ENCODE measurements around the gene GPR176.
"Not testable (repeated sequence)": the region's sequence is repeated elsewhere in the genome, so short reads cannot be mapped to it uniquely, and the experiment has no call there.

Gene GPR176

GRCh38 chr15:39835550-39835949, 84.5 kb downstream of the GPR176 start:
- H3K4me1 Mint-ChIP-seq = no peaks in the 10 kb centered on the region
- H3K27me3 Mint-ChIP-seq = peaks cover 83% of the 10 kb centered on the region
- no peak overlapping the region for H3K4me3 Mint-ChIP-seq
- DNase-seq (ENCODE audit: low spot score in 2 of 2) (no peak), ATAC-seq (replicated peaks; ENCODE audit: extremely low read depth, poor library complexity, severe bottlenecking) (no peak)
- H3K36me3 Mint-ChIP-seq (ENCODE audit: insufficient read depth) = peaks cover 1% of the 10 kb centered on the region
- no peaks in the 10 kb centered on the region for H3K9me3 Mint-ChIP-seq
- no peak overlapping the region for H3K27ac Mint-ChIP-seq (ENCODE audit: low read depth)

GRCh38 chr15:39834256-39834655, 85.8 kb downstream of the GPR176 start:
- no peaks in the 10 kb centered on the region for H3K4me1 Mint-ChIP-seq
- DNase-seq (ENCODE audit: low spot score in 2 of 2) (no peak), ATAC-seq (replicated peaks; ENCODE audit: extremely low read depth, poor library complexity, severe bottlenecking) (no peak)
- H3K9me3 Mint-ChIP-seq = no peaks in the 10 kb centered on the region
- H3K27me3 Mint-ChIP-seq = peaks cover 73% of the 10 kb centered on the region
- no peak overlapping the region for H3K27ac Mint-ChIP-seq (ENCODE audit: low read depth)
- peaks cover 1% of the 10 kb centered on the region for H3K36me3 Mint-ChIP-seq (ENCODE audit: insufficient read depth)
- no peak overlapping the region for H3K4me3 Mint-ChIP-seq

- Mint-ChIP-seq H3K9me3 (no peaks in the 10 kb centered on the region), H3K27ac (ENCODE audit: low read depth) (no peak overlapping the region), H3K4me1 (no peaks in the 10 kb centered on the region), H3K27me3 (peaks cover 73% of the 10 kb centered on the region), H3K4me3 (no peak overlapping the region), H3K36me3 (ENCODE audit: insufficient read depth) (peaks cover 1% of the 10 kb centered on the region)
- ATAC-seq (replicated peaks; ENCODE audit: extremely low read depth, poor library complexity, severe bottlenecking) = no peak
- no peak for DNase-seq (ENCODE audit: low spot score in 2 of 2)
Observed at GRCh38 chr15:39833515-39833981, 86.5 kb downstream of the GPR176 start.

- Mint-ChIP-seq H3K9me3 (no peaks in the 10 kb centered on the region), H3K27me3 (peaks cover 76% of the 10 kb centered on the region), H3K4me1 (no peaks in the 10 kb centered on the region), H3K36me3 (ENCODE audit: insufficient read depth) (no peaks in the 10 kb centered on the region), H3K27ac (ENCODE audit: low read depth) (no peak overlapping the region), H3K4me3 (no peak overlapping the region)
- ATAC-seq (replicated peaks; ENCODE audit: extremely low read depth, poor library complexity, severe bottlenecking) (no peak), DNase-seq (ENCODE audit: low spot score in 2 of 2) (no peak)
Observed at GRCh38 chr15:39830166-39830565, 89.9 kb downstream of the GPR176 start.

GRCh38 chr15:39828374-39828931, 91.6 kb downstream of the GPR176 start:
- DNase-seq (ENCODE audit: low spot score in 2 of 2) (no peak), ATAC-seq (replicated peaks; ENCODE audit: extremely low read depth, poor library complexity, severe bottlenecking) (no peak)
- Mint-ChIP-seq H3K27me3 (peaks cover 61% of the 10 kb centered on the region), H3K4me1 (no peaks in the 10 kb centered on the region), H3K4me3 (no peak overlapping the region), H3K27ac (ENCODE audit: low read depth) (no peak overlapping the region), H3K36me3 (ENCODE audit: insufficient read depth) (no peaks in the 10 kb centered on the region), H3K9me3 (no peaks in the 10 kb centered on the region)

- H3K9me3 Mint-ChIP-seq = no peaks in the 10 kb centered on the region
- H3K4me1 Mint-ChIP-seq = no peaks in the 10 kb centered on the region
- H3K27ac Mint-ChIP-seq (ENCODE audit: low read depth) = no peak overlapping the region
- no peak for DNase-seq (ENCODE audit: low spot score in 2 of 2)
- no peak for ATAC-seq (replicated peaks; ENCODE audit: extremely low read depth, poor library complexity, severe bottlenecking)
- H3K27me3 Mint-ChIP-seq = peaks cover 49% of the 10 kb centered on the region
- no peak overlapping the region for H3K4me3 Mint-ChIP-seq
- H3K36me3 Mint-ChIP-seq (ENCODE audit: insufficient read depth) = no peaks in the 10 kb centered on the region
Observed at GRCh38 chr15:39826975-39827374, 93.1 kb downstream of the GPR176 start.

GRCh38 chr15:39823634-39824033, 96.4 kb downstream of the GPR176 start:
- H3K27me3 Mint-ChIP-seq = peaks cover 28% of the 10 kb centered on the region
- no peaks in the 10 kb centered on the region for H3K36me3 Mint-ChIP-seq (ENCODE audit: insufficient read depth)
- H3K4me3 Mint-ChIP-seq = no peak overlapping the region
- no peaks in the 10 kb centered on the region for H3K9me3 Mint-ChIP-seq
- no peaks in the 10 kb centered on the region for H3K4me1 Mint-ChIP-seq
- DNase-seq (ENCODE audit: low spot score in 2 of 2) (no peak), ATAC-seq (replicated peaks; ENCODE audit: extremely low read depth, poor library complexity, severe bottlenecking) (no peak)
- no peak overlapping the region for H3K27ac Mint-ChIP-seq (ENCODE audit: low read depth)

GRCh38 chr15:39820050-39820602, 99.9 kb downstream of the GPR176 start:
- no peaks in the 10 kb centered on the region for H3K36me3 Mint-ChIP-seq (ENCODE audit: insufficient read depth)
- DNase-seq (ENCODE audit: low spot score in 2 of 2) = no peak
- peaks cover 6% of the 10 kb centered on the region for H3K27me3 Mint-ChIP-seq
- ATAC-seq (replicated peaks; ENCODE audit: extremely low read depth, poor library complexity, severe bottlenecking) = no peak
- H3K4me1 Mint-ChIP-seq = no peaks in the 10 kb centered on the region
- H3K9me3 Mint-ChIP-seq = no peaks in the 10 kb centered on the region
- no peak overlapping the region for H3K27ac Mint-ChIP-seq (ENCODE audit: low read depth)
- H3K4me3 Mint-ChIP-seq = no peak overlapping the region

- Mint-ChIP-seq H3K36me3 (ENCODE audit: insufficient read depth) (no peaks in the 10 kb centered on the region), H3K27ac (ENCODE audit: low read depth) (no peak overlapping the region), H3K27me3 (peaks cover 12% of the 10 kb centered on the region), H3K9me3 (no peaks in the 10 kb centered on the region), H3K4me3 (no peak overlapping the region), H3K4me1 (no peaks in the 10 kb centered on the region)
- ATAC-seq (replicated peaks; ENCODE audit: extremely low read depth, poor library complexity, severe bottlenecking) (no peak), DNase-seq (ENCODE audit: low spot score in 2 of 2) (no peak)
Observed at GRCh38 chr15:39819533-39819932, 100.5 kb downstream of the GPR176 start.

- DNase-seq (ENCODE audit: low spot score in 2 of 2) = no peak
- H3K4me3 Mint-ChIP-seq = no peak overlapping the region
- no peak for ATAC-seq (replicated peaks; ENCODE audit: extremely low read depth, poor library complexity, severe bottlenecking)
- no peaks in the 10 kb centered on the region for H3K36me3 Mint-ChIP-seq (ENCODE audit: insufficient read depth)
- no peaks in the 10 kb centered on the region for H3K4me1 Mint-ChIP-seq
- H3K9me3 Mint-ChIP-seq = no peaks in the 10 kb centered on the region
- peaks cover 13% of the 10 kb centered on the region for H3K27me3 Mint-ChIP-seq
- H3K27ac Mint-ChIP-seq (ENCODE audit: low read depth) = no peak overlapping the region
Observed at GRCh38 chr15:39817892-39818291, 102.2 kb downstream of the GPR176 start.

- no peak for DNase-seq (ENCODE audit: low spot score in 2 of 2)
- ATAC-seq (replicated peaks; ENCODE audit: extremely low read depth, poor library complexity, severe bottlenecking) = no peak
- no peak overlapping the region for H3K4me3 Mint-ChIP-seq
- peaks cover 15% of the 10 kb centered on the region for H3K27me3 Mint-ChIP-seq
- H3K27ac Mint-ChIP-seq (ENCODE audit: low read depth) = no peak overlapping the region
- no peaks in the 10 kb centered on the region for H3K9me3 Mint-ChIP-seq
- no peaks in the 10 kb centered on the region for H3K36me3 Mint-ChIP-seq (ENCODE audit: insufficient read depth)
- no peaks in the 10 kb centered on the region for H3K4me1 Mint-ChIP-seq
Observed at GRCh38 chr15:39814489-39814888, 105.6 kb downstream of the GPR176 start.

- H3K27me3 Mint-ChIP-seq = peaks cover 33% of the 10 kb centered on the region
- H3K36me3 Mint-ChIP-seq (ENCODE audit: insufficient read depth); DNase-seq (ENCODE audit: low spot score in 2 of 2); H3K9me3 Mint-ChIP-seq; ATAC-seq (replicated peaks; ENCODE audit: extremely low read depth, poor library complexity, severe bottlenecking); H3K27ac Mint-ChIP-seq (ENCODE audit: low read depth); H3K4me1 Mint-ChIP-seq; H3K4me3 Mint-ChIP-seq: not testable (repeated sequence)
Observed at GRCh38 chr15:39812651-39813050, 107.4 kb downstream of the GPR176 start.

GRCh38 chr15:39808909-39809308, 111.2 kb downstream of the GPR176 start:
- ATAC-seq (replicated peaks; ENCODE audit: extremely low read depth, poor library complexity, severe bottlenecking) (no peak), DNase-seq (ENCODE audit: low spot score in 2 of 2) (no peak)
- Mint-ChIP-seq H3K27me3 (peaks cover 31% of the 10 kb centered on the region), H3K9me3 (no peaks in the 10 kb centered on the region), H3K4me3 (no peak overlapping the region), H3K4me1 (no peaks in the 10 kb centered on the region), H3K36me3 (ENCODE audit: insufficient read depth) (no peaks in the 10 kb centered on the region), H3K27ac (ENCODE audit: low read depth) (no peak overlapping the region)

Measured in central memory CD8-positive, alpha-beta T cell (primary cell).